ENCODE data around the gene SPINK2.

SPINK2 gene

GRCh38 chr4:56799161-56799759 lies 22.2 kb downstream of the SPINK2 start:
- Histone ChIP-seq H3K27me3 (replicated peaks; ENCODE audit: control insufficient read depth, insufficient read depth, low read length) (no peaks in the 10 kb centered on the region), H3K4me3 (replicated peaks; ENCODE audit: low read depth, low read length) (no peak overlapping the region), H3K36me3 (ENCODE audit: control insufficient read depth, insufficient read depth, low read length) (no peaks in the 10 kb centered on the region)
- TF ChIP-seq, protein P1, sequence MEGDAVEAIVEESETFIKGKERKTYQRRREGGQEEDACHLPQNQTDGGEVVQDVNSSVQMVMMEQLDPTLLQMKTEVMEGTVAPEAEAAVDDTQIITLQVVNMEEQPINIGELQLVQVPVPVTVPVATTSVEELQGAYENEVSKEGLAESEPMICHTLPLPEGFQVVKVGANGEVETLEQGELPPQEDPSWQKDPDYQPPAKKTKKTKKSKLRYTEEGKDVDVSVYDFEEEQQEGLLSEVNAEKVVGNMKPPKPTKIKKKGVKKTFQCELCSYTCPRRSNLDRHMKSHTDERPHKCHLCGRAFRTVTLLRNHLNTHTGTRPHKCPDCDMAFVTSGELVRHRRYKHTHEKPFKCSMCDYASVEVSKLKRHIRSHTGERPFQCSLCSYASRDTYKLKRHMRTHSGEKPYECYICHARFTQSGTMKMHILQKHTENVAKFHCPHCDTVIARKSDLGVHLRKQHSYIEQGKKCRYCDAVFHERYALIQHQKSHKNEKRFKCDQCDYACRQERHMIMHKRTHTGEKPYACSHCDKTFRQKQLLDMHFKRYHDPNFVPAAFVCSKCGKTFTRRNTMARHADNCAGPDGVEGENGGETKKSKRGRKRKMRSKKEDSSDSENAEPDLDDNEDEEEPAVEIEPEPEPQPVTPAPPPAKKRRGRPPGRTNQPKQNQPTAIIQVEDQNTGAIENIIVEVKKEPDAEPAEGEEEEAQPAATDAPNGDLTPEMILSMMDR (IDR thresholded peaks at IDR 0.05; ENCODE audit: insufficient read depth, low read length, poor library complexity, severe bottlenecking) = no peak
- DNase-seq (ENCODE audit: extremely low read depth, insufficient read length) = no peak

- TF ChIP-seq, protein P1 (IDR thresholded peaks at IDR 0.05; ENCODE audit: insufficient read depth, low read length, poor library complexity, severe bottlenecking) = no peak
- no peak overlapping the region for H3K4me3 ChIP-seq (replicated peaks; ENCODE audit: low read depth, low read length)
- no peaks in the 10 kb centered on the region for H3K36me3 ChIP-seq (ENCODE audit: control insufficient read depth, insufficient read depth, low read length)
- no peaks in the 10 kb centered on the region for H3K27me3 ChIP-seq (replicated peaks; ENCODE audit: control insufficient read depth, insufficient read depth, low read length)
- DNase-seq (ENCODE audit: extremely low read depth, insufficient read length) = no peak
These were observed 25.3 kb downstream of the SPINK2 start for GRCh38 chr4:56796211-56796610.

DNA sequence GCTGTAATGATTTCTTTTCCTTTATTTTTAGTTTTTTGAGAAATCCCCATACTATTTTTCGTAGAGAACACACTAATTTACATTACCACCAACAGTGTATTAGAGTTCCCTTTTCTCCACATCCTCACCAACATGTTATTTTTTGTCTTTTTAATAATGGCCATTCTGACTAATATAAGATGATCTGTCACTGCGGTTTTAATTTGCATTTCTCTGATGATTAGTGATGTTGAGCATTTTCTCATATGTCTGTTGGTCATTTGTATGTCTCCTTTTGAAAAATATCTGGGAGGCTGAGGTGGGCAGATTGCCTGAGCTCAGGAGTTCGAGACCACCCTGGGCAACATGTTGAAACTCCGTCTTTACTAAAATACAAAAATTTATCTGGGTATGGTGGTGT lies 30.2 kb downstream of the SPINK2 start:
- TF ChIP-seq, protein P1 (IDR thresholded peaks at IDR 0.05; ENCODE audit: insufficient read depth, low read length, poor library complexity, severe bottlenecking) = no peak
- no peaks in the 10 kb centered on the region for H3K27me3 ChIP-seq (replicated peaks; ENCODE audit: control insufficient read depth, insufficient read depth, low read length)
- no peak for DNase-seq (ENCODE audit: extremely low read depth, insufficient read length)
- H3K36me3 ChIP-seq (ENCODE audit: control insufficient read depth, insufficient read depth, low read length) = no peaks in the 10 kb centered on the region
- no peak overlapping the region for H3K4me3 ChIP-seq (replicated peaks; ENCODE audit: low read depth, low read length)

DNA sequence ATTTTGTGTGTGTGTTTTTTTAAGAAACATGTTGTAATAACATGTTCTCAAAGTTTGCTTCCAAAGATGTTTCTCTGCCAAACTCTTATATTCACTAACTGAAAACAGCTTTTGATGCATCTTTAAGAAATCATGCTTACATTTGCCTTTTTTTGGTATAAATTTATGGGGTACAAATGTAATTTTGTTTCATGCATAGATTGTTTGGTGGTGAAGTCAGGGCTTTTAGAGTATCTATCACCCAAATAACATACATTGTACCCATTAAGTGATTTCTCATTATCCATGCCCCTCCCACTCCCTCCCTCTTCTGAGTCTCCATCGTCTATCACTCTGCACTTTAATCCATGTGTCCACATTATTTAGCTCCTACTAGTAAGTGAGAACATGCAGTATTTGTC lies 30.8 kb downstream of the SPINK2 start:
- no peak for DNase-seq (ENCODE audit: extremely low read depth, insufficient read length)
- no peaks in the 10 kb centered on the region for H3K36me3 ChIP-seq (ENCODE audit: control insufficient read depth, insufficient read depth, low read length)
- no peak overlapping the region for H3K4me3 ChIP-seq (replicated peaks; ENCODE audit: low read depth, low read length)
- no peaks in the 10 kb centered on the region for H3K27me3 ChIP-seq (replicated peaks; ENCODE audit: control insufficient read depth, insufficient read depth, low read length)
- TF ChIP-seq, protein P1 (IDR thresholded peaks at IDR 0.05; ENCODE audit: insufficient read depth, low read length, poor library complexity, severe bottlenecking) = no peak

DNA sequence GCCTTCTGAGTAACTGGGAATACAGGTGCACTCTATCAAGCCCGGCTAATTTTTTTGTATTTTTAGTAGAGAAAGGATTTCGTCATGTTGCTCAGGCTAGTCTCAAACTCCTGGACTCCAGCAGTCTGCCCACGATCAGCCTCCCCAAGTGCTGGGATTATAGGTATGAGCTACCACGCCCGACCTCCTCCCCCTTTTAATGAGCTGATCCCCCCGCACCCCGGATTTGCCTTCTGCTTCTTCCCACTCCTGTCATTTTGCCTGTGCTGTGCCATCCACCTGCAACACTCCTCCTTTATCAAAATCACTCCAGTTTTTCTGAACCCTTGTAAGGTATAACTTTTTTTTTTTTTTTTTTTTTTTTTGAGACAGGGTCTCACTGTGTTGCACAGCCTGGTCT lies 33.4 kb downstream of the SPINK2 start:
- no peak for DNase-seq (ENCODE audit: extremely low read depth, insufficient read length)
- Histone ChIP-seq H3K27me3 (replicated peaks; ENCODE audit: control insufficient read depth, insufficient read depth, low read length) (peaks cover 2% of the 10 kb centered on the region; the same call in 1 of the 2 replicates), H3K4me3 (replicated peaks; ENCODE audit: low read depth, low read length) (no peak overlapping the region), H3K36me3 (ENCODE audit: control insufficient read depth, insufficient read depth, low read length) (no peaks in the 10 kb centered on the region)
- TF ChIP-seq, protein P1 (IDR thresholded peaks at IDR 0.05; ENCODE audit: insufficient read depth, low read length, poor library complexity, severe bottlenecking) = no peak

- no peak overlapping the region for H3K4me3 ChIP-seq (replicated peaks; ENCODE audit: low read depth, low read length)
- no peaks in the 10 kb centered on the region for H3K36me3 ChIP-seq (ENCODE audit: control insufficient read depth, insufficient read depth, low read length)
- no peak for DNase-seq (ENCODE audit: extremely low read depth, insufficient read length)
- TF ChIP-seq, protein P1 (IDR thresholded peaks at IDR 0.05; ENCODE audit: insufficient read depth, low read length, poor library complexity, severe bottlenecking) = no peak
- H3K27me3 ChIP-seq (replicated peaks; ENCODE audit: control insufficient read depth, insufficient read depth, low read length) = peaks cover 2% of the 10 kb centered on the region; the same call in 1 of the 2 replicates
These were observed 34.1 kb downstream of the SPINK2 start for GRCh38 chr4:56787380-56787779.
